Cerebellar cortex (tissue), 1 donor: ENCODE results near the gene FGF21.
"Not testable (repeated sequence)": the region's sequence is repeated elsewhere in the genome, so short reads cannot be mapped to it uniquely, and the experiment has no call there.

Experiments used
- DNase-seq: peaks from one replicate; pipeline ENCODE4 v3.0.0-alpha.2; 2015; ENCODE audit warnings: low spot score

FGF21 gene, protein sequence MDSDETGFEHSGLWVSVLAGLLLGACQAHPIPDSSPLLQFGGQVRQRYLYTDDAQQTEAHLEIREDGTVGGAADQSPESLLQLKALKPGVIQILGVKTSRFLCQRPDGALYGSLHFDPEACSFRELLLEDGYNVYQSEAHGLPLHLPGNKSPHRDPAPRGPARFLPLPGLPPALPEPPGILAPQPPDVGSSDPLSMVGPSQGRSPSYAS

DNA sequence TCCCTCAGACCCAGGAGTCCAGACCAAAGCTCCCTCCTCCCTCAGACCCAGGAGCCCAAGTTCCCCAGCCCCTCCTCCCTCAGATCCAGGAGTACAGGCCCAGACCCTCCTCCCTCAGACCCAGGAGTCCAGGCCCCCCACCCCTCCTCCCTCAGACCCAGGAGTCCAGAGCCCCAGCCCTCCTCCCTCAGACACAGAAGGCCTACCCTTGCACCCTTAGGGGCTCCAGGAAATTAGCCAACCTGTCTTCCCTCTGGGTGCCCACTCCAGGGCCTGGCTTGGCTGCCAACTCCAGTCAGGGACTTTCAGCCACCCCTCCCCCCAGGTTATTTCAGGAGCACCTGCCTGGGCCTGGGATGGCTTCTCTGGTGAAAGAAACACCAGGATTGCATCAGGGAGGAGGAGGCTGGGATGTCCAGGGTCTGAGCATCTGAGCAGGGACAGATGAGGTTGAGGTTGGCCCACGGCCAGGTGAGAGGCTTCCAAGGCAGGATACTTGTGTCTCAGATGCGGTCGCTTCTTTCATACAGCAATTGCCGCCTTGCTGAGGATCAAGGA, at the start of gene FGF21:
FGF21 (plus strand) TSS at position 441 of the 558 bp plus-strand sequence. CDS start 713 bp downstream, outside the sequence.
- DNase-seq: no peak

DNA sequence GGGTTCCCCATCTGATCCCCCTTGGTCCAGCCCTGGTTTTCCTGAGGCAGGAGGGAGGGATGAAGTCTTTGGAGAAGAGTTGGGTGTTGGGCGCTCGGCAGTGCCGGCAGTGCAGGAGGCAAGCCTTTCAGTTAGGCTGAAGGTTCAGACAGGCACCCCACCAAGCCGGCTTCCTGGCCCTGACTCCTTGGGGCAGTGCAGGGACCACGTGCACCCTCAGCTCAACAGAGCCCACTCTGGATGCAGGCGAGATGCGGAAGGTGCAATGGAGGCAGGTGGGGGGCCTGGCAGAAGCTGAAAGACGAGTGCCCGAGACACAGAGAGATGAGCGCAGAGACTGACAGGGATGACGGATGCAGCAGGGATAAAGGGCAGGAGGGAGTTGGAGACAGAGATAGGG, 46.9 kb upstream of the FGF21 start:
- DNase-seq: no peak

DNA sequence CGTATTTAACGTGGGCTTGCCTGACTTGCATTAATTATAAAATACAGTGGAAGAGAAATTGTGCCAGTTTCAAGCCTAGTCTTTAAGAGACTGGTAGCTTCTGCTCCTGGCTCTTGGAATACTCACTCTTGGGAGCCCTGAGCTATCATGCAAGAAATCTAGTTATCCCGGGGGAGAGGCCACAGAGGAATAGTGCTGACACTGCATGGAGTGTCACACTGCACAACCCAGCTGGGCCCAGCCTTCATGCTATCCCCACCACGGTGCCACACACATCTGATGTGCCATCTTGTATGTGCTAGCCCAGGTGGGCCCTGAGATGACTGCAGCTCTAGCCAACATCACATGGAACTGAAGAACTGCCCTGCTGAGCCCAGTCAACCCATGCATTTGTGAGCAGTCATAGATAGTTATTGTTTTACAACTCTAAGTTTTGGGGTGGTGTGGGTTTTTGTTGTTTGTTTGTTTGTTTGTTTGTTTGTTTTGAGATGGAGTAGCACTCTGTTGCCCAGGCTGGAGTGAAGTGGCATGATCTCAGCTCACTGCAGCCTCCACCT, 44.1 kb upstream of the FGF21 start:
- no peak for DNase-seq

DNA sequence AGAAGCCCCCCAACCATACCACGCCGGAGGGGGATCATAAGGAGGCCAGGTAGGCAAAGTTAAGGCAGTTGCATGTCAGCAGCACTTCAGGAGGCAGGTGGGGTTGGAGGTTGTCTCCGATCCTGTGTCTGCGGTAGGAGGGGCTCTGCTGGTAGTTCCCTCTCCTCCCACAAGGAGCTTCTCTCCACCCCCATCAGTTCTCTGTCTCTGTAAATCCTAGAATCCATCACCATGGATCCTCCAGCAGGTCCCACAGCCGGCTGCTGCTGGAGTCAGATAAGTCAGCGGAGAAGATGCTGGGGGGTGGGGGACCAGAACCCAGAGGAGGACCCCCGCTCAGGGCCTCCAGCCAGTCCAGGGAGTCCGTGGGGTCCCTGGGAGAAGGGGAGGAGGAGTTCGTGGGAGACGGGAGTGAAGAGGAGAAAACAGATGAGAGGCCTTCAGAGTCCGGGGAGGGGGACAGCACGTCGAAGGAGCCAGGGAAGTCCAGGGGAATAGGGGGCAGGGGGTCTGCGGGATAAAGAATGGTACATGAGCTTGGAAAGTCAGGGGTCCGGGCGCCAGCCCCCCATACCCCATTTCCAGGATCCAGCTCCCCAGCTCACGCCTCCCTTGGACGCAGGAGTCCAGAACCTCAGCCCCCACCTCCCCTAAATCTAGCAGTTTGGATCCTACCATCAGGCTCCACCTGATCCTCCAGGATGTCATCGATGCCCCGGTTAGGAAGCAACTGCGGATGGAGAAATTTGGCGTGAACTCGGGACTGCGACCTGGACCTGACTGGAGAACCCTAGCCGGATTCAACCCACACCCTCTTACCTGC, 42.1 kb upstream of the FGF21 start:
- peak; percentile 56 for DNase-seq

DNA sequence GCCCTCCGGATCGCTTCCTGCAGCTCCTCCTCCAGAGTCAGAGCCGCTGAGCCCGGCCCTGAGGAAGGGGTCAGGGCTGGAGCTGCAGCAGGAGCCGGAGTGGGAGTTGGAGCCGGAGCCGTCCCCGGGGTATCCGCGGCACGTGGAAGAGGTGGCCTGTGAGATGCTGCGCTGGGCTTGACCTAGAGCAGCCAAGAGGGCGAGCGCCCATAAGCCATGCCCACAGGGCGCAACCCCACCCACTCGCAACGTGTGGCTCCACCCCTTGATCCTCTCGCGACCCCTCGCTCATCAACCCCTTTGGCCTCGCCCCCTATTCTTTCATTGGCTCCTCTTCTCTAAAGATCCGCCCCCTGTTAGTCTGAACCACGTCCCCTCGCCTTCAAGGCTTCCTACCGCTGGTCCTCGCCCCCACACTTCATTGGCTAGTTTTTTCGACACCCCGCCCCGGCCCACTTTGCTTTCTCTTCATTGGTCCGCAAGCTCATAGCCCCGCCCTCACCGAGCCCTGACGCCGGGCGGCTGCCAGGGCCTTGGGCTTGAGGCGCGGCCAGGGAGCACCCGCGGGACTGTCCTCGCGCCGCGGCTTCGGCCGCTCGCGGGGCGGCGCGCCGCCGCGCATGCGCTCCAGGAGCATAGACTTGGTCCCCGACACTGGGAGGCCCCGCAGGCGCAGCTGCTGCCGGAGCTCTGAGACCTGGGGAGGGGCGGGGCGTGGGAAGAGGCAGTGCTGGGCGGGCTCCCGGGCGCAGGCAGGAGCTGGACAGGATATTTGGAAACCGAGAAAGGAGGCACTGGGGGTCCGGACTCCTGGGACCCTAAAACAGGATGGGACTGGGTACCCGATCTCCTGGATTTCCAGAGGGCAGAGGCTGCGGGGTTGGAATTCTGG, 41.2 kb upstream of the FGF21 start:
- peak; percentile 100 for DNase-seq

DNA sequence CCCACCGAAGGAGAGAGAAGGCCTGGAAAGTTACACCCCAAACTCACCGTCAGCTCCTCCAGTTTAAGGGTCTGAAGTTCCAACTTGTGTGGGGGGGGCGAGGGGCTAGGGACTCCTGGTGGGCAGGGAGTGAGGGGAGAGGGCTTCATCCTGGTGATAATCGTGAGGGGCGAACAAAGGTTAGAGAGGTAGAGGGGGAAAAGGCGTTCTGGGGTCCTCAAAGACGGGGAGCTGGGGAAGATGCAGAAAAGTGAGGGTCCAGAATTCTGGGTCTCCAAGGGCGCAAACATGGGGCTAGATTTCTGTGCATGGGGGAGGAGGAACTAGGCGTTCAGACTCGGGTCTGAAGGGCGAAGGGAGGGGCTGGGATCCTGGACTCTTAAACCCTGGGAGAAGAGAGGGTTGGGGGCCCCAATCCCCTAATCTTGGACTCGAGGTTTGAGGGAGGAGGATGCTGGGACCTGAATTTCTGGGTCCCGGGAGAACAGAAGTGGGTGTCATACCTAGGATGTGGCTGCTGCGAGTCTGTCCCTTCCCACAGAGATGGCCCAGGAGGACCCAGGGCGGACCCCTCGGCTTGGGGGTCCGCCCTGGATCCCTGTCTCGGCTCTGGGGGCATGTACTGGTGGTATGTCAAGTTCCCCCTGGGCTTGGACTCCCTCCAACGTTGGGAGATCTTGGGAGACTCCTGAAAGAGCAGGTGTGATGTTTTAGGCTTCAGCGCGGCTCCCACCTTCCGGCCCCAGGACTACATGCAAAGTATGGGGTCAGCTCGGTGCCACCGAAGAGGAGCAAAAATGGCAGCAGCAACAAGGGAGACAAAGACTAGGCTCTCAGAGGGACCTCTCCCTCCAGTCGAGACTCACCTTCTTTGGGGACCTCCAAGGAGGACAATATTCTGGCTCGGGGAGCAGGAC, 40.3 kb upstream of the FGF21 start:
- no peak for DNase-seq

DNA sequence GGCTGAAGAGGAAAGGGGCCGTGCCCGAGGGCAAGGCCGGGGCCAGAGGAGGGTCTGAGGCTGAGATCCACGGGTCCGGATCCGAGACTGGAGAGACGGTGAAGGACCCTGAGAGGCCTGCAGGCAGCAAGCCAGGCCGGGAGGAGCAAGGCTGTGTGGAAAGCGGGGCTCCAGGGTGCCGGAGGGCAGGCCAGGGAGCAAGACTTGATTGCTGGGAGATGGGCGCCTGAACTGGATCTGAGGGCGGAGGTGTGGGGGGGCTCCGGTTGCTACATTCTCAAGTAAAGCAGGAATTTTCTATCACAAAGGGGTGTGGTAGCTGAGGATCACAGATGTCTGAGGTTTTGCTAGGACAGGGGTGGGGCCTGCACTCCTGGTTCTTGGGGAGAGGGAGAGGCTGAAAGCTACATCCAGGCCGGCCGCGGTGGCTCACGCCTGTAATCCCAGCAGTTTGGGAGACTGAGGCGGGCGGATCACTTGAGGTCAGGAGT, 39.6 kb upstream of the FGF21 start:
- peak; percentile 46 for DNase-seq

DNA sequence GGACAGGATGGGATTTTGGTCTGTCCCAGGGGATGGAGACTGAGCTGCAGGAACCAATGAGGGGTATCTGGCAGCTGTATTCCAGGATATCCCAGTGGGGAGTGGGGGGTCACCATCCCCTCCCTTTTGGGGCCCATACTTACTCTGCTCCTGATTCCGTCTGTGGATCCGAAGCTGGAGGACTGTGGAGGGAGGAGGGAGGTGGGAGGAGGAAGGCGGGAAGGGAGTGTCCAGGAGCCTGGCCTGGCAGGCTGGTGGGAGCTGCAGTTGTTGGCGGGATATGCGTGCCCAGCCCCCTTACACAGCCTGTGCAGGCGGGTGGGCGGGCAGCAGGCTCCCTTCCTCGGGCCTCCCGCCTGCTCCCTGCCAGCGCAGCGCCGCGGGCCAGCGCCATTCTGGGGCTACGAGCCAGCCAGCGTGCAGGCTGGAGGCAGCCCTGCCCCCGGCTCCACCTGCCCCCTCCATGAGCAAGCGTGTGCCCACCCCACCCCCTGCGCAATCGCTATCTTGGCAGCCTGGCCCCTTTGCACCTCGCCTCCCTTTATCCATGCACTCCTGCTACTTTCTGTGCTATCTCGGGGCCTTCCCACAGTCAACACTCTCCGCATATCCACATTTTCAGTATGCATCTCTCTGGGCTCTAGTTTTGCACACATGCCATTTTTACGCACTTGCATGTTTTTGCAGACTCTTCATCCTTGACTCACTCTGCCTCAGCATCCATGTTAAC, 38.6 kb upstream of the FGF21 start:
- DNase-seq: peak; percentile 75

DNA sequence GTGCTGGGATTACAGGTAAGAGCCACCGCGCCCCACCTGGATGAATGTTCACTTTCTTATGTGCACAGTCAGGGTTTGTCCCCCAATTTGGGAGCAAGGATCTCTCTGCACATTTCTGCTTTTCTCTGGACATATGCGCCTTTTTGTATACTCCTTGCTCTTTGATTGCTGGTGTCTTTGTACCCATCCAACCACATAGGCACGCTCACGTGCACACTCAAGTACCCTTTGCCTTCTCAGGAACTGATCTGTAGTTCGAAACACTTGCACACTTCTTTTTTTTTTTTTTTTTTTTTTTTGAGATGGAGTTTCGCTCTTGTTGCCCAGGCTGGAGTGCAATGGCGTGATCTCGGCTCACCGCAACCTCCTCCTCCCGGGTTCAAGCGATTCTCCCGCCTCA, 37.2 kb upstream of the FGF21 start:
- not testable (repeated sequence) for DNase-seq

DNA sequence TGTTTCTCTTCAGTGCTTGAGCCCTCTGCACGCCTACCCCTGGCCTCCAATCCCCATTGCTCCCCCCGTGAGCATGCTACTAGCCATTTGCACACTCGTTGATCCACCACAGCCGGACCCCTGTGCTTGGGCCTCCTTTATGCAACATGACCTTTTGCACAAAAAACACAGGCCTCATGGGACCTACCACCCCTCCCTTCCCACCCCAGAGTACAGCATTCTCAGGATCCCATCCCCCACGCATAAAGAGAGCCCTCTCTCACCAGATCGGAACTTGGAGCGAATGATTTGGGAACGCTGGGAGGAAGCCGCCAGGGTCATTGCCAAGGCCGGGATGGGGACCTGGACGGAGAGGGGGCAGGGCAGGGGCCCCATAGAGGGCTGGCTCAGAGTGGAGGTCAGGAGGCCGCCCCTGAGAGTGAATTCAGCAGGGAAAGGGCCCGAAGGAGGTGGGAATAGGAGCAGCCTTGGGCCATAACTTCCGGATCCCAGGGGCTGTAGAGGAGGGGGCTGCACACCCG, 36.6 kb upstream of the FGF21 start:
- no peak for DNase-seq

DNA sequence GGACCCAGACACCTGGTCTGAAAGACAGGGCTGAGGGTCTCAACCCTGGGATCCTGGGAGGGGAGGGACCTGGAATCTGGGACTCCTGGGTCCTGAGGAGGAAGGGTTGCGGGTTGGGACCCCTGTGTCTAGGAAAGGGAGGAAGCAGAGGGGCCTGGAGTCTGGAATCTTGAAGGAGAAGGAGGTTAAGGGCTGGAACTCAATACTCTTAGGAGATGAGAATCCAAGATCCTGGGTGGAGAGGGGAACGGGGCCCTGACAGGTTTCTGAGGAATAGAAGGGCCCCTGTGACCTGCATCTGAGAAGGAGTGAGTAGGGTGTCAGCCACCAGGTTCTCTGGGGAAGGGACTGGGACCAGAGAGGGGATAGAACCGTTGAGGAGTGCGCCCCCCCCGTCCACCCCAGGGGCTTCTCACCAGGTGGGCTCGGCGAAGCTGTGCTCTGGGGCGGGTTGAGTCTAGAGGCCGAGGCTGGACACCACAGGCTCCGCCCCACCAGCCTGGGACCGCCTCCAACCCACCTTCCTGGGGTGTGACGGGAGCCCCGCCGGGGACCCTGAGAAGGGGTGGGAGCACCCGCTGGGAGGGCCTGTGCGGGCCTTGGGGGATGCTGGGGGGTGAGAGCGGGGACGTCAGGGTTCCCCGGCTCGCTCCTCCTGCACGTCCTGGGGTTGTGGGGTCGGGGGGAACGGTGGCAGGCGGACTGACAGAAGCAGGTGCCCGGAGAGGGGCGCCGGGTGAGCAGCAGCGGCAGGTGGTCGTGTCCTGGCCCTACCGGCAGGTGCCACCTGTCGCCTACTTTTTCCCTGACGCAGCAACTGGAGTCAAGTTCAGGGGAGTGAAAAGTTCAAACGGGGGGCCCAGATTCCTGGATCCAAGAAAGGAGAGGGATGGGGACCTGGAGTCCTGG, 35.8 kb upstream of the FGF21 start, which contains the start of gene MAMSTR:
MAMSTR (minus strand) TSS at position 463 of the 909 bp plus-strand sequence. CDS start 694 bp downstream, outside the sequence.
- DNase-seq: no peak

DNA sequence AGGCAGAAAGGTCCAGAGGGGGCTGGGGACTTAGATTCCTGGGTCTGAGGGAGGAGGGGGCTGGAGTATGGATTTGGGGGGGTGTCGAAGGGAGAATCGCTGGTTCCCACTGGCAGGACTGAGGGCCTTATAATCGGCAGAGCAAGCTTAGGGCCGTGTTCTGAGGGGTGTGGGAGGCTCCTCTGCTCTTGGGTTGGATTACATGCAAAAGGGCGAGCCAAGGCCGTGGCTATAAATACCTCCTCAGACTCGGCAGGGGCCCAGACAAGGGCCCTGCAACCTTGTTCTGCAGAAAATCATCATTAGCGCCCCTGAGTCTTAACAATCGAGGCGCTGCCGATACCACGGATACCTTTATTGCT, 35.1 kb upstream of the FGF21 start:
- DNase-seq: no peak

DNA sequence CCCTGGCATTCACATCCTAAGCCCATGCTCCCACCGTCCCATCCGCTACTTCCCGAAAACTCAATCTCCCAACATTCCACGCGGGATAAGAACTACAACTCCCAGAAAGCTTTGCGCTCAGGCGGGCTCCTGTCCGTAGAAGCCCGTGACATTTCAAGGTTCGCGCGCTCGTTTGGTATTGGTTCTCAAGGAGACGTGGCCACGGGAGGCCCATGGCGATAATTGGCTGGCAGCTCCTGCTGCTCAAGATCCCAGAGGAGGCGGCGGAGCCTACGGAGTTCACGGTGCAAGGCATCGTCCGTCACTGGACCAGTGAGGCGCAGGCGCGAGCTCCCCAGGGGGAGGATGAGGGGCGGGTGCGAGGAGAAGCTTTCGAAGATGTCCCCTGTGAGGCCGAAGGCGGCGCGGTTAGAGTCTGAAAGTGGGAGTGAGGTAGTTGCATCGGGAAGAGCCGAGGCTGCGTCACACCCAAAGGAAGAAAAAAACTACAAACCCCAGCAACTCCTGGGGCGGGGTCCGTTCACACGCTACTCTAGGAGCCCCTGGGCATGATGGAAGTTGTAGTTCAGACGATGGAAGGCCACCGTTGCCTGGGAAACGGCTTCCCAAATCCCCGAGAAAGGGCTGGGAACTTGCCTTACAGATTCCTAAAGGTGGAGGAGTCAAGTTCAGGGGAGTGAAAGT, 34.6 kb upstream of the FGF21 start:
- DNase-seq: peak; percentile 100

DNA sequence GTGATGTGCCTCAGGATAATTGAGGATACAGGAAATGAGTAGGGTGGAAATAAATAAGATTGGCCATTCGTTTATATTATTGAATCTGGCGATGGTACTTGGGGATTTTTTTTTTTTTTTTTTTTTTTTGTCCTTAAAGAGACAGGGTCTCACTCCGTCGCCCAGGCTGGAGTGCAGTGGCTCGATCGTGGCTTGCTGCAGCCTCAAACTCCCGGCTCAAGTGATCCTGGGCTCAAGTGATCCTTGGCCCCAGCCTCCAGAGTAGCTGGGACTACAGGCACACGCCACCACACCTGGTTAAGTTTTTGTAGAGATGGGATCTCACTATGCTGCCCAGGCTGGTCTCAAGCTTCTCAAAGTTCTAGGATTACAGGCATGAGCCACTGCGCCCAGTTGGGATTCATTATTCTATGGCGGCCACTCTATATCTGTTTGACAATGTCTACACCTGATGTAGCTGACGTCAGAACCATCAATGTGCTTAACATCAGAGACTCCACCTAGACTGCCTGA, 33.1 kb upstream of the FGF21 start:
- DNase-seq: no peak

DNA sequence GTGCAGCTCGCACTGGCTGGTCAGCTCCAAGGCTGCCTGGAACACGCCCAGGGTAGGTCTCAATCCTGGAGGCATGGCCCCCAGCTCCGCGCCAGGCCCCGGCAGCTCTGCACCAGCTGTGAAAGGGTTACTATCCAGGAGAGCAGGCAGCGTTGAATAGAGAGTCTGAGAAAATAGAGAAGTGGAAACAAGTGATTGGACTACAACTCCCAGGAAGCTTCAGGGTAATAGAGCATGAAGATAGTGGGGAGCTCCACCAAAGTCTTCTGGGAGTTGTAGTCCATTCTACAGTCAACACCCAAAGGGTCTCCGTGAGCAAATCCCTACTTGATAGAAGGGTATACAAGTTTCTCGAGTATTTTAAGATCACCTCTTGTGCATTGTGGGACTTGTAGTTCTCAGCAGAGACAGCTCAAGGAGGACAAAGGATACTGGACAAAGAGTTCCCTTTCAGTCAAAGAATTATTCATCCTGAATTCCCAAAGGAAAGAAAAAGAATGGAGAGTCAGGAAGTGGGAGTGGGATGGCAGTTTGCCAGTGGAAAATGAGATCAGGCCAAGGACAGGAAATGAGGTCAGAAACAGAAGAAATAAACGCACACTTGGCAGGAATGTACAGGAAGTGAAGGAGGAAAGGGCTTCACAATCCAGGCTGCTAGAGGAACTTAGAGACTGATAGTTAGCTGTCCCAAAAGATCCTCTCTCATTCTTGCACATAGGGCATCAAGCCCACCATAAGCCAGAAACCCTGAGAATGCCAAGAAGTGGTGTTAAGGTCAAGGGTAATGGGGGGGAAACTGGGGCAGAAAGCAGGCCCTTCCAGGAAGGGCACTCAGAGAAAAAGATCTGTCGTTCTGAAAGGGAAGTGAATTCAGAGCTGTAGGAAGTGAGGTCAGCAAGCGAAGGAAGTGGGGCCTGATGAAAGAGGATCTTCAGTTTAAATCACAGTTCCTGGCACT, 30.2 kb upstream of the FGF21 start:
- DNase-seq: peak; percentile 84

DNA sequence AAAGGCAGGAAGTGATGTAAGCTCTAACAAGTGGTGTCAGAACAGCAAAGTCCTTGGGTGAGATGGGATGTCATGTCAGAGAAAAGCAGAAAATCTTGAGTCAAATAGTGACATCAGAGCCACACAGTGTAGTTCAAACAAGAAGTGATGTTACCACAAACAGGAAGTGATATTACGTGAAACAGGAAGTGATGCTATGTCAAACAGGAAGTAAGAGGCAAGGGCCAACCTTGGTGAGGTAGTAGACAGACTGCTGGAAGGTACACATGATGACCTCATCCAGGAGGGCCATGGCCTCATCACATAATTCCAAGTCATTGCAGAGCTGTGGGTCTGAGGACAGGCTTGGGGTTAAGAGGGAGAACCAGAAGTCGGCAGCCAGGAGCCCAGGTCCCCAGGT, 28.8 kb upstream of the FGF21 start:
- DNase-seq: no peak
